ENCODE measurements around the gene CRTC2. TPM values are rescaled to one million over a fixed set of nuclear protein-coding genes. Genes with fewer than 3 reads are reported as not detected.

Gene CRTC2
- total RNA-seq, 4 donors from 2014 or later: 11.4 to 22.5 (median 18.1) TPM

- no peak for TF ChIP-seq POLR2A (IDR thresholded peaks at IDR 0.05)
- TF ChIP-seq CTCF (IDR thresholded peaks at IDR 0.05): no peak
- DNase-seq: no peak
- no peaks in the 10 kb centered on the region for H3K27me3 ChIP-seq
- H3K9me3 ChIP-seq: no peaks in the 10 kb centered on the region
- peaks cover 20 to 22% of the 10 kb centered on the region in 2 donors for H3K36me3 ChIP-seq
- WGBS, 2 donors: 90 to 92% methylated on average over 3 of the region's 3 CpGs
- H3K27ac ChIP-seq: no peak overlapping the region
- H3K4me3 ChIP-seq (replicated peaks in 1 of 3): no peak overlapping the region
- H3K4me1 ChIP-seq: peaks cover 16 to 23% of the 10 kb centered on the region in 2 donors
- intact Hi-C loops (cut with DNase I): no loop called here
These were observed 14.7 kb upstream of the CRTC2 start for GRCh38 chr1:153973071-153973470.

GRCh38 chr1:153970346-153970745 is 11.9 kb upstream of the CRTC2 start:
- no peak overlapping the region for H3K4me3 ChIP-seq (replicated peaks in 1 of 3)
- DNase-seq: no peak
- TF ChIP-seq CTCF (IDR thresholded peaks at IDR 0.05): no peak
- no peak for TF ChIP-seq POLR2A (IDR thresholded peaks at IDR 0.05)
- intact Hi-C loops (cut with DNase I): no loop called here
- H3K9me3 ChIP-seq: no peaks in the 10 kb centered on the region
- H3K27ac ChIP-seq: no peak overlapping the region
- H3K4me1 ChIP-seq: peaks cover 16 to 19% of the 10 kb centered on the region in 2 donors
- no peaks in the 10 kb centered on the region for H3K27me3 ChIP-seq
- 92 to 94% methylated on average over 2 of the region's 2 CpGs for WGBS, 2 donors
- H3K36me3 ChIP-seq: peaks cover 15% of the 10 kb centered on the region in 2 donors

- WGBS, 2 donors: 87 to 93% methylated on average over 2 of the region's 2 CpGs
- H3K4me3 ChIP-seq (replicated peaks in 1 of 3): peak overlapping the region in 1 of 3 donors; percentile 46
- peak overlapping the region in 2 of 3 donors; percentile 93 to 98 for H3K27ac ChIP-seq
- intact Hi-C loops (cut with DNase I): no loop called here
- peaks cover 18 to 31% of the 10 kb centered on the region in 2 donors for H3K4me1 ChIP-seq
- TF ChIP-seq POLR2A (IDR thresholded peaks at IDR 0.05) (no peak), CTCF (IDR thresholded peaks at IDR 0.05) (no peak)
- no peaks in the 10 kb centered on the region for H3K27me3 ChIP-seq
- peaks cover 1 to 3% of the 10 kb centered on the region in 2 donors for H3K36me3 ChIP-seq
- no peaks in the 10 kb centered on the region for H3K9me3 ChIP-seq
- no peak for DNase-seq
These were observed 10.6 kb upstream of the CRTC2 start for GRCh38 chr1:153968972-153969371.

GRCh38 chr1:153968408-153968807 is 10.0 kb upstream of the CRTC2 start:
- WGBS, 2 donors: 11 to 12% methylated on average over 13 of the region's 13 CpGs
- Histone ChIP-seq H3K4me3 (replicated peaks in 1 of 3) (peak overlapping the region in 1 of 3 donors; percentile 46), H3K9me3 (no peaks in the 10 kb centered on the region), H3K4me1 (peaks cover 22 to 32% of the 10 kb centered on the region in 2 donors), H3K36me3 (no peaks in the 10 kb centered on the region), H3K27me3 (no peaks in the 10 kb centered on the region), H3K27ac (peak overlapping the region in 2 of 3 donors; percentile 93 to 98)
- TF ChIP-seq CTCF (IDR thresholded peaks at IDR 0.05): no peak
- TF ChIP-seq POLR2A (IDR thresholded peaks at IDR 0.05): no peak
- intact Hi-C loops (cut with DNase I): no loop called here
- peak in 1 of 2 donors; percentile 24 for DNase-seq

GRCh38 chr1:153968000-153968363 is 9.6 kb upstream of the CRTC2 start:
- peak overlapping the region; percentile 88 to 98 (median 93) for H3K27ac ChIP-seq
- no peaks in the 10 kb centered on the region for H3K27me3 ChIP-seq
- DNase-seq: peak; percentile 67 to 68
- TF ChIP-seq POLR2A (IDR thresholded peaks at IDR 0.05) (no peak), CTCF (IDR thresholded peaks at IDR 0.05) (no peak)
- 2 to 8% methylated on average over 8 of the region's 8 CpGs for WGBS, 2 donors
- intact Hi-C loops (cut with DNase I): no loop called here
- H3K9me3 ChIP-seq: no peaks in the 10 kb centered on the region
- H3K36me3 ChIP-seq: no peaks in the 10 kb centered on the region
- peaks cover 22 to 32% of the 10 kb centered on the region in 2 donors for H3K4me1 ChIP-seq
- peak overlapping the region; percentile 32 to 52 (median 46) for H3K4me3 ChIP-seq (replicated peaks in 1 of 3)
